Stimulated activated effector memory CD8-positive, alpha-beta T cell treated with anti-CD3 and anti-CD28 coated beads, Interleukin-12 subunit alpha, Interleukin-12 subunit beta, amount 100 ng/mL, for 72 hours (primary cell): Measurements from ENCODE around the gene SCT.
"Not testable (repeated sequence)": the region's sequence is repeated elsewhere in the genome, so short reads cannot be mapped to it uniquely, and the experiment has no call there.

Experiments
- ATAC-seq: fragments of 150-1000 bp; cut with Tn5 transposase; 2 replicates; pipeline ENCODE4 v1.10.0; 2021
- DNase-seq, 2 donors: peaks; one replicate each; pipeline ENCODE4 v3.0.0; 2021 to 2022; ENCODE audit warnings: low spot score in 2 of 2
- H3K27ac Mint-ChIP-seq: one replicate; pipeline ENCODE4 v1.8.0; 2022; ENCODE audit warnings: mild to moderate bottlenecking, mixed read lengths
- H3K36me3 Mint-ChIP-seq: one replicate; pipeline ENCODE4 v1.8.0; 2022; ENCODE audit warnings: mild to moderate bottlenecking, mixed read lengths
- H3K4me1 Mint-ChIP-seq: one replicate; pipeline ENCODE4 v1.8.0; 2022; ENCODE audit warnings: mixed read lengths
- H3K4me3 Mint-ChIP-seq: one replicate; pipeline ENCODE4 v1.8.0; 2022; ENCODE audit warnings: mild to moderate bottlenecking, mixed read lengths
- H3K9me3 Mint-ChIP-seq: one replicate; pipeline ENCODE4 v1.8.0; 2022; ENCODE audit warnings: mixed read lengths

SCT gene

GRCh38 chr11:653837-654236 lies 26.9 kb upstream of the SCT start:
- H3K27ac Mint-ChIP-seq = no peak overlapping the region
- peaks cover 73% of the 10 kb centered on the region for H3K36me3 Mint-ChIP-seq

GRCh38 chr11:653136-653535 lies 26.2 kb upstream of the SCT start:
- H3K4me1 Mint-ChIP-seq, H3K4me3 Mint-ChIP-seq, H3K9me3 Mint-ChIP-seq, DNase-seq, ATAC-seq: not testable (repeated sequence)
- peaks cover 71% of the 10 kb centered on the region for H3K36me3 Mint-ChIP-seq
- peak overlapping the region; percentile 14 for H3K27ac Mint-ChIP-seq

More at GRCh38 chr11:653837-654236, 26.9 kb upstream of the SCT start:
- no peak for DNase-seq
- H3K4me3 Mint-ChIP-seq = no peak overlapping the region
- H3K4me1 Mint-ChIP-seq = no peaks in the 10 kb centered on the region
- no peaks in the 10 kb centered on the region for H3K9me3 Mint-ChIP-seq
- peak; percentile 11 for ATAC-seq

DNA sequence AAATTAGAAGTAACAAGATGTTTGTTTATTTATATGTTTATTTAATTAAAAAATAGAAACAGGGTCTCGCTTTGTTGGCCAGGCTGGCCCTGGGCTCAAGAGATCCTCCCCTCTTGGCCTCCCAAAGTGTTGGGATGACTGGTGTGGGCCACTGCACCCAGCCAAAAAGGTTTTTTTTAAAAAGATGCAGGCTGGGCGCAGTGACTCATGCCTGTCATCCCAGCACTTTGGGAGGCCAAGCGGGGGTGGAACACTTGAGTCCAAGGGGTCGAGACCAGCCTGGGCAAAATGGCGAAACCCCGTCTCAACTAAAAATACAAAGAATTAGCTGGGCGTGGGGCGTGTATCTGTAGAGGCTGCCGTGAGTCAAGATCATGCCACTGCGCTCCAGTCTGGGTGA lies 23.5 kb upstream of the SCT start:
- H3K9me3 Mint-ChIP-seq = no peaks in the 10 kb centered on the region
- DNase-seq (no peak), ATAC-seq (no peak)
- peaks cover 82% of the 10 kb centered on the region for H3K36me3 Mint-ChIP-seq
- no peak overlapping the region for H3K4me3 Mint-ChIP-seq
- H3K27ac Mint-ChIP-seq = no peak overlapping the region
- H3K4me1 Mint-ChIP-seq = no peaks in the 10 kb centered on the region

GRCh38 chr11:647672-648158 lies 20.7 kb upstream of the SCT start:
- H3K36me3 Mint-ChIP-seq = peaks cover 77% of the 10 kb centered on the region
- not testable (repeated sequence) for DNase-seq, H3K4me3 Mint-ChIP-seq, ATAC-seq, H3K9me3 Mint-ChIP-seq, H3K27ac Mint-ChIP-seq, H3K4me1 Mint-ChIP-seq

DNA sequence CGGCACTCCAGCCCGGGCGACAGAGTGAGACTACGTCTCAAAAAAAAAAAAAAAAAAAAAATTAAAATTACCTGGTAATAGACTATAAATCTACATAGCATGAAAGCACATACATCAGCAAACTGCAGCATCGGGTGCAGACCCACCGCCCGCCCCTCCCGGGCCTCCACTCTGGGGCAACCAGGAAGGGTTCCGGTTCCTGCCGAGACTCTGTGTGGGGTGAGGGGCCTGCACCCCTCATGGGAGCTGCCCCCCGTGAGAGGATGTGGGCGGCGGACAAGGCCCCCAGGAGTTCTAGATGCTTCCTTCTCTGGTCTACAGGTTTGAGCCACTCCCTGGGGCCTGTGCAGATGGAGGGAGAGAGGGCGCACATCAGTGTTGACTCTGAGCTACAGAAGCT lies 19.2 kb upstream of the SCT start:
- ATAC-seq = no peak
- no peak overlapping the region for H3K4me3 Mint-ChIP-seq
- no peaks in the 10 kb centered on the region for H3K9me3 Mint-ChIP-seq
- no peak for DNase-seq
- no peak overlapping the region for H3K27ac Mint-ChIP-seq
- peaks cover 79% of the 10 kb centered on the region for H3K36me3 Mint-ChIP-seq
- peaks cover 6% of the 10 kb centered on the region for H3K4me1 Mint-ChIP-seq

DNA sequence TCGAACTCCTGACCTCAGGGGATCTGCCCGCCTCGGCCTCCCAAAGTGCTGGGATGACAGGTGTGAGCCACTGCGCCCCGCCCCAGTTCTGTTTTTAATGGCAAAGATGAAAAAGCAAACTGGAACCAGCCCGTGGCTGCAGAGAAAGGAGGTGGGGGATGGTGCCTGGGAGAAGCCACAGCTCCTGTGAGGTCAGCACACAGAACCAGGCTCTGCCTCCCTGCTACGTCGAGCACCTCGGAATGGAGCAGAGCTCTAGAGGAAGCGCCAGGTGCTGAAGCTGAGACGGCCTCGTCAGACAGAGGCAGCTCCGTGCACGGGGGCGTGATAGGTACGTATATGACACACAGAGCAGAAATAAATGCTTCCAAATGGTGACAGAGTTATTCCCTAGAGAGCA lies 18.6 kb upstream of the SCT start:
- H3K27ac Mint-ChIP-seq = no peak overlapping the region
- ATAC-seq (no peak), DNase-seq (no peak)
- no peaks in the 10 kb centered on the region for H3K9me3 Mint-ChIP-seq
- peaks cover 73% of the 10 kb centered on the region for H3K36me3 Mint-ChIP-seq
- H3K4me1 Mint-ChIP-seq = peaks cover 6% of the 10 kb centered on the region
- no peak overlapping the region for H3K4me3 Mint-ChIP-seq

DNA sequence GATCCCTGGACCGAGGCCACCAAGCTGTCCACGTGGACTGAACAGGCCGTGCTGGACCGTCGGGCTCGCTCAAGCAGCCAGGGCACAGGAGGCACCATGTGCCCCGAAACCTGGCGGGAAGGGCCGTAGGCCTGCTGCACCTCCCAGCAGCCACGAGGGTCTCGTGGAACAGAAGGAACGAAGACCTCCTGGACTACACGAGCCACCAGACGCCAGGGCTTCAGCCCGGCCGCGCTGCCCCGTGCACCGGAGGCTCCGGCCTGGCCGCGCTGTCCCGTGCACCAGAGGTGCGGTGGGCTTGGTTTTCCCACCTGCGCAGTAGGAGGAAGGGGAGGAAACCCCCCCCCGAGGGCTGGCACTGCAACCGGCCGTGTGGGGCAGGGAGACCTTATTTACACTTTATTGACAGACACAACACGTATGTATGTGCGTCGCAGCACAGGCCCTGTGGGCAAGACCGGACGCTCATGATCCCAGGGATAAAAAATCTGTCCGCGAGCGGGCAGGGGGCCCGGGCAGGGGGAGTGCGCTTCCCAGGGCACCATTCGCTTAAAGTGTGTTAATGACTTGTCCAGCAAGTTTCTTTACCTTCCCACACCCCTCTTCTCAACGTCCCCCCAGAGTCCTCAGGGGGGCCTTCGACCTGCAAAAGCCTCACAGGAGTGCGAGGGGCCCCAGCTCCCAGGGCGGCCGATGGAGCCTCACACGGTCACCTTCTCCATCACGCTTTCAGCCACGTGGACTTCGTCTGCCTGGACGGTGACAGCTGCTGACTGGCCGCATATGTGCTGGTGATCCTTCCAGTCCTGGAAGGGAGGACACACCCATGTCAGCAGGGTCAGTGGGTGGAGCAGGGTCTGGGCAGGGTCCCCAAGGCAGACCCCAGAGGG lies 17.1 kb upstream of the SCT start:
- ATAC-seq (no peak), DNase-seq (no peak)
- peaks cover 6% of the 10 kb centered on the region for H3K4me1 Mint-ChIP-seq
- no peak overlapping the region for H3K27ac Mint-ChIP-seq
- H3K4me3 Mint-ChIP-seq = no peak overlapping the region
- H3K9me3 Mint-ChIP-seq = no peaks in the 10 kb centered on the region
- H3K36me3 Mint-ChIP-seq = peaks cover 59% of the 10 kb centered on the region

- DNase-seq (no peak), ATAC-seq (no peak)
- no peak overlapping the region for H3K27ac Mint-ChIP-seq
- H3K9me3 Mint-ChIP-seq = no peaks in the 10 kb centered on the region
- no peak overlapping the region for H3K4me3 Mint-ChIP-seq
- H3K4me1 Mint-ChIP-seq = peaks cover 6% of the 10 kb centered on the region
- H3K36me3 Mint-ChIP-seq = peaks cover 56% of the 10 kb centered on the region
Measured at GRCh38 chr11:643366-643765, 16.4 kb upstream of the SCT start.

GRCh38 chr11:641806-642370 lies 14.9 kb upstream of the SCT start:
- ATAC-seq (no peak), DNase-seq (no peak)
- no peak overlapping the region for H3K4me3 Mint-ChIP-seq
- no peaks in the 10 kb centered on the region for H3K9me3 Mint-ChIP-seq
- peaks cover 13% of the 10 kb centered on the region for H3K4me1 Mint-ChIP-seq
- peaks cover 54% of the 10 kb centered on the region for H3K36me3 Mint-ChIP-seq
- no peak overlapping the region for H3K27ac Mint-ChIP-seq

GRCh38 chr11:640021-640706 lies 13.2 kb upstream of the SCT start:
- no peak for DNase-seq
- peaks cover 13% of the 10 kb centered on the region for H3K4me1 Mint-ChIP-seq
- H3K4me3 Mint-ChIP-seq = peak overlapping the region; percentile 34
- ATAC-seq = no peak
- H3K27ac Mint-ChIP-seq = no peak overlapping the region
- H3K36me3 Mint-ChIP-seq = peaks cover 39% of the 10 kb centered on the region
- H3K9me3 Mint-ChIP-seq = no peaks in the 10 kb centered on the region

DNA sequence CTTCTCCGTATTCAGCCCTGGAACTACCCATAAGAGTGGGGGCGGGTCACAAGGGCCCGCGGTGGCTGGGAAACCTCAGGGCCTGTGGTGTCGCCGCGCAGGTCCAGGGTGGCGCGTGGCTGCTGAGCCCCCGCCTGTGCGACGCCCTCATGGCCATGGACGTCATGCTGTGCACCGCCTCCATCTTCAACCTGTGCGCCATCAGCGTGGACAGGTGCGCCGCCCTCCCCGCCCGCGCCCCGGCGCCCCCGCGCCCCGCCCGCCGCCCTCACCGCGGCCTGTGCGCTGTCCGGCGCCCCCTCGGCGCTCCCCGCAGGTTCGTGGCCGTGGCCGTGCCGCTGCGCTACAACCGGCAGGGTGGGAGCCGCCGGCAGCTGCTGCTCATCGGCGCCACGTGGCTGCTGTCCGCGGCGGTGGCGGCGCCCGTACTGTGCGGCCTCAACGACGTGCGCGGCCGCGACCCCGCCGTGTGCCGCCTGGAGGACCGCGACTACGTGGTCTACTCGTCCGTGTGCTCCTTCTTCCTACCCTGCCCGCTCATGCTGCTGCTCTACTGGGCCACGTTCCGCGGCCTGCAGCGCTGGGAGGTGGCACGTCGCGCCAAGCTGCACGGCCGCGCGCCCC lies 12.5 kb upstream of the SCT start:
- H3K4me3 Mint-ChIP-seq = no peak overlapping the region
- H3K36me3 Mint-ChIP-seq = peaks cover 35% of the 10 kb centered on the region

DNA sequence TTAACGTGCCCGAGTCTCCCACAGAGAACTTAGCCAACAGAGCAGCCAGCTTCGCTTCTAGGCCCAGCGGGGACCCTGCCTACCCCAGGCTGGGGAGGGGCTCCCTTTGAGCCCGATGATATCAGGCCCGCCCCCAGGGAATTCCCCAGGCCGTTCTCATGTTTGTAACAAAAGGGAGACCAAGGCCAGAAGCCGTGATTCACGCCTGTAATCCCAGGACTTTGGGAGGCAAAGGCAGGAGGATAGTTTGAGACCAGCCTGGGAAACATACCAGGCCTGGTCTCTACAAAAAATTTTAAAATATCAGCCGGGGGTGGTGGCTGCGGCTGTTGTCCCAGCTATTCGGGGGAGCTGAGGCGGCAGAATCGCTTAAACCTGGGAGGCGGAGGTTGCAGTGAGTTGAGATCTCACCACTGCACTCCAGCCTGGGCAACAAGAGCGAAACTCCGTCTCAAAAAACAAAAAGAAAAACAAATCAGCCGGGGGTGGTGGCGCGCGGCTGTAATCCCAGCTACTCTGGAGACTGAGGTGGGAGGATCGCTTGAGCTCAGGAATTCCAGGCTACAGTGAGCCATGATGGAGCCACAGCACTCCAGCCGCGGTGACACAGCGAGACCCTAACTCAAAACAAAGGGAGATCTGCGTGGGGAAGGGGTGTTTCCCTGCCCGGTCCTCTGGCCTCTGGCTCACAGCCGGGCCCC lies 11.8 kb upstream of the SCT start:
- no peaks in the 10 kb centered on the region for H3K9me3 Mint-ChIP-seq
- DNase-seq (no peak), ATAC-seq (no peak)
- peaks cover 13% of the 10 kb centered on the region for H3K4me1 Mint-ChIP-seq
- peak overlapping the region; percentile 11 for H3K4me3 Mint-ChIP-seq
- peaks cover 29% of the 10 kb centered on the region for H3K36me3 Mint-ChIP-seq
- H3K27ac Mint-ChIP-seq = no peak overlapping the region

More for the DNA sequence above, 12.5 kb upstream of the SCT start:
- Mint-ChIP-seq H3K9me3 (no peaks in the 10 kb centered on the region), H3K27ac (no peak overlapping the region), H3K4me1 (peaks cover 13% of the 10 kb centered on the region)
- DNase-seq (no peak), ATAC-seq (peak; percentile 19)

GRCh38 chr11:637593-638521 lies 10.9 kb upstream of the SCT start:
- Mint-ChIP-seq H3K27ac (no peak overlapping the region), H3K4me3 (peak overlapping the region; percentile 44), H3K9me3 (no peaks in the 10 kb centered on the region), H3K4me1 (peaks cover 13% of the 10 kb centered on the region), H3K36me3 (peaks cover 31% of the 10 kb centered on the region)
- no peak for DNase-seq
- ATAC-seq = no peak

DNA sequence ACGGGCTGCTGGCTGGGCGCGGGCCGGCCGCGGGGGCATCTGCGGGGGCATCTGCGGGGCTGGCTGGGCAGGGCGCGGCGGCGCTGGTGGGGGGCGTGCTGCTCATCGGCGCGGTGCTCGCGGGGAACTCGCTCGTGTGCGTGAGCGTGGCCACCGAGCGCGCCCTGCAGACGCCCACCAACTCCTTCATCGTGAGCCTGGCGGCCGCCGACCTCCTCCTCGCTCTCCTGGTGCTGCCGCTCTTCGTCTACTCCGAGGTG lies 10.3 kb upstream of the SCT start:
- peaks cover 7% of the 10 kb centered on the region for H3K4me1 Mint-ChIP-seq
- H3K9me3 Mint-ChIP-seq = no peaks in the 10 kb centered on the region
- DNase-seq (no peak), ATAC-seq (no peak)
- peak overlapping the region; percentile 44 for H3K4me3 Mint-ChIP-seq
- H3K27ac Mint-ChIP-seq = no peak overlapping the region
- peaks cover 31% of the 10 kb centered on the region for H3K36me3 Mint-ChIP-seq
